RCC 7860 (cell line): ENCODE results near the gene GPR26.

Experiments
- DNase-seq: peaks from one replicate; pipeline ENCODE4 v3.0.0-alpha.2; 2015; ENCODE audit warnings: low spot score
- FAIRE-seq: peaks from 2 replicates; lab custom pipeline; 2012; peaks lifted over from hg19 to GRCh38; lab: Jason Lieb, UNC

Gene GPR26

DNA sequence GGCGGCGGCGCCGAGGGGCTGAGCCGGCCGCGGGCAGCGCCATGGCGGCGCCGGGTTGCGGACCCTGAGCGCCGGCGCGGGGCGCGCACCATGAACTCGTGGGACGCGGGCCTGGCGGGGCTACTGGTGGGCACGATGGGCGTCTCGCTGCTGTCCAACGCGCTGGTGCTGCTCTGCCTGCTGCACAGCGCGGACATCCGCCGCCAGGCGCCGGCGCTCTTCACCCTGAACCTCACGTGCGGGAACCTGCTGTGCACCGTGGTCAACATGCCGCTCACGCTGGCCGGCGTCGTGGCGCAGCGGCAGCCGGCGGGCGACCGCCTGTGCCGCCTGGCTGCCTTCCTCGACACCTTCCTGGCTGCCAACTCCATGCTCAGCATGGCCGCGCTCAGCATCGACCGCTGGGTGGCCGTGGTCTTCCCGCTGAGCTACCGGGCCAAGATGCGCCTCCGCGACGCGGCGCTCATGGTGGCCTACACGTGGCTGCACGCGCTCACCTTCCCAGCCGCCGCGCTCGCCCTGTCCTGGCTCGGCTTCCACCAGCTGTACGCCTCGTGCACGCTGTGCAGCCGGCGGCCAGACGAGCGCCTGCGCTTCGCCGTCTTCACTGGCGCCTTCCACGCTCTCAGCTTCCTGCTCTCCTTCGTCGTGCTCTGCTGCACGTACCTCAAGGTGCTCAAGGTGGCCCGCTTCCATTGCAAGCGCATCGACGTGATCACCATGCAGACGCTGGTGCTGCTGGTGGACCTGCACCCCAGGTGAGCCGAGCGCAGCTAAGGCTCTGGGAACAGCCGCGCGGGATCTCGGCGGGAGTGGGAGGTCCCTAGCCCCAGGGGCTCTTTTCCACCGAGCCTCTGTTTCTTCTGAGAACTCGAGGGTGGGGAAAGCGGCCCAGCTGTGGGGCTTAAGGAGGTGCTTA is at the start of gene GPR26:
GPR26 (plus strand) TSS at position 38 of the 919 bp plus-strand sequence; CDS start at position 91, 53 bp downstream.
- DNase-seq (no peak), FAIRE-seq (no peak)

- no peak for FAIRE-seq
Measured at GRCh38 chr10:123618224-123618623, 47.9 kb upstream of the GPR26 start.

DNA sequence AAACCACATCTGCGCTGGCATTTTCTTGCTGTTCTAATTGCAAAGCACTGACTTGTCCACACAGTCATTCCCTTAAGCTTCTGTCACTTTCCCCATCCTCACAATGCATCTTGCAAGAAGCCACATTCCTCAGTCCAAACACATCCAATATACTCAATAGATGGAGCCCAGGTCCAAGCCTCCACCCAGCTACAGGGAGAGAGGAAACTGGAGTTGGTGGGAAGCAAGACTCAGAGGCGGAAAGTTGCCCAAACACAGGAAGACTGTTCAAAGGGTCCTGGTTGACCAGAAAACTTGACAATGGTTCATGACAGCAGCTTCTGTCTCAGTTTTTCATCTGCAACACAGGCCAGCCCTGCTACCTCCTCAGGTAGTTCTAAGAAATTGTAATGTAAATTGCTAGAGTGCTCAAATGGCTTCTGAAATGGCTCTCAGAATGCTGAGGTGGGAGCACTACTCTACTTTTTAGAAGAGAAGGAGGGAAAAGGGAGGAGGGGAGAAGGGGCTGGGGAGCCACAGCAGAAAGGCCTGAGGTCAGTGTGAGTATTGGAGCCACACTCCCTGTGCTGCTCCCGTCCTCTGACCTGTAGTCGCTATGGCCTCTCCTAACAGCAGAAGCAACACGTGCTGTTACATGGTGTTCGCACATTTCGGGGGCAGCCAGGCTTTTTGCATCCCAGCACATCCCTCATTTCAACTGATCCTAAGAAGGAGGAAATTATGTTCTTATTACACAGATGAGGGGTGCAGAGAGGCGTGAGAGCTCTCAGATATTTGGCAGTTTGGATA is 46.9 kb upstream of the GPR26 start:
- FAIRE-seq (no peak), DNase-seq (no peak)

More at GRCh38 chr10:123618224-123618623, 47.9 kb upstream of the GPR26 start:
- DNase-seq = no peak

DNA sequence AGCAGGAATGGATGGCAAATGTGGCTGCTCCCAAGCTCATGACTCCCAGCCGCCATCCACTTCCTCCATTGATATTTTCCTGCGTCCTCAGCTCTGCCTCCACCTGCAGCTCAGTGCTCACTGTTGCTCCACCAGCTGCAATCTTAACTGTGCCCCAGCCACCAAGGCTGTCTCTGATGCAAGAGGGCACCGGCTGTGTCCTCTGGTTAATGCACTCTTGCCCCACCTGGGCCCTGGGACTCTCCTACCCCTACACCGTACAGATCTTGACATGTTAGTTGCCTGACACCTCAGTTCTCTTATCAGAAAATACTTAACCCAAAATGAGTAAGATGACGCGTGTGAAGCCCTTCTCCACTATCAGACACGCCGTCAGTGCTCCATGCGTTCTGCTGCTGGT is 45.5 kb upstream of the GPR26 start:
- no peak for DNase-seq
- FAIRE-seq = no peak

DNA sequence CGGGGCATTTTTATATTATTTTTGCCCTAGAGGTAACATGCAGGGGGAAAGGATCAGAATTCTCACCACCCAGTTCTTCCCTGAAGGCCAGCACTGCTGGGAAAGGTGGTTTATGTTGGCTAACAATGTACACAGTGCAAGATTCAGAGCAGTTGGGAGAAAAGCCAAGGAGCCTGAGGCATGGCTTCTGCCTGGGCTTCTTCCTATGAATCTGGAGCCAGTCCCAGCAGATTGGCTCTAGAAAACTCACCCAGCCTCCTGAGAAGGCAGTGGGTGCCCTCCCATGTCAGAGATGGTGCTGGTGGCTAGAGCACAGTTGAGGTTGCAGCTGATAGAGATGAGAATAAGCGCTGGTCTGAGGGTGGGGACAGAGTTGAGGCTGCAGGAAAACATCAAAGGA is 44.7 kb upstream of the GPR26 start:
- no peak for FAIRE-seq

GRCh38 chr10:123621916-123622315 is 44.2 kb upstream of the GPR26 start:
- no peak for FAIRE-seq
- DNase-seq = no peak

More for the DNA sequence above, 44.7 kb upstream of the GPR26 start:
- no peak for DNase-seq

- FAIRE-seq = no peak
- no peak for DNase-seq
Measured at GRCh38 chr10:123622381-123622780, 43.8 kb upstream of the GPR26 start.

- DNase-seq = no peak
- no peak for FAIRE-seq
Measured at GRCh38 chr10:123624086-123624485, 42.1 kb upstream of the GPR26 start.

GRCh38 chr10:123633106-123633505 is 33.0 kb upstream of the GPR26 start:
- FAIRE-seq = no peak
- DNase-seq = no peak

DNA sequence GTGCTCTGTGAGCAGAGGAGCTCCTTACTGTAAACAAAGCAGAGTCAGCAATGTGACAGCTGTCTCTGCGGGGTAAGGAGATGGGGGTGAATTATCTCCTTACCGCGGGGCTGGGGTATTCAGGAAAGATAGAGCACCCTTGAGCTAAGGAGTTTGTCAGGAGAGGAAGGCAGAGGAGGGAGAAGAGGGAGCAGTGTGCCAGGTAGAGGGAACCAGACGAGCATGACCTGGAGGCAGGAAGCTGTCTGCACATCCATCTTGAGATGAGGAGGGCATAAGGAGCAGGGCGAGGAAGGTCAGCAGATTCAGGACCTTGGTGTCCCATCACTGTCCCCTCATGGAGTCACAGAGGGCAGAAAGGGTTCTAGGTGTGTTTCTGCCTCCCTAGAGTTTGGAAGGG is 32.5 kb upstream of the GPR26 start:
- no peak for DNase-seq
- FAIRE-seq = no peak

- FAIRE-seq = no peak
Measured at GRCh38 chr10:123634221-123634620, 31.9 kb upstream of the GPR26 start.

DNA sequence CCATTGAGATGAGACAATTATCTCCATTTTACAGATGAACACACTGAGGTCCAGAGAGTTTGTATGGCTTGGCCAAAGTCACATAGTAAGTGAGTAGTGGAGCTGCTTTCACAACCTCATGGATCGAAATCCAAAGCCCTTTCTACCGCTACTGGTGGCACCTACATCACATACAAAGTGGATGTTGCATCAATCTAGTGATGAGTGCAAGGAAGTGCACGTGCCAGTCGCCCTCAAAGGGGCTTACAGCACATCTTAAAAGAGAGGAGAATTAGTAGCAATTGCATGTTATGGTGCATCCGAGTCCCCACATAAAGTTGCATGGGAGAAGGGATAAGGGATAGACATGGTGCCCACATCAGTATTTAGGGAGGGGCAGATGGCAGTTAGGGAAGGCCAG is 31.0 kb upstream of the GPR26 start:
- DNase-seq (no peak), FAIRE-seq (no peak)

More at GRCh38 chr10:123634221-123634620, 31.9 kb upstream of the GPR26 start:
- DNase-seq = no peak

DNA sequence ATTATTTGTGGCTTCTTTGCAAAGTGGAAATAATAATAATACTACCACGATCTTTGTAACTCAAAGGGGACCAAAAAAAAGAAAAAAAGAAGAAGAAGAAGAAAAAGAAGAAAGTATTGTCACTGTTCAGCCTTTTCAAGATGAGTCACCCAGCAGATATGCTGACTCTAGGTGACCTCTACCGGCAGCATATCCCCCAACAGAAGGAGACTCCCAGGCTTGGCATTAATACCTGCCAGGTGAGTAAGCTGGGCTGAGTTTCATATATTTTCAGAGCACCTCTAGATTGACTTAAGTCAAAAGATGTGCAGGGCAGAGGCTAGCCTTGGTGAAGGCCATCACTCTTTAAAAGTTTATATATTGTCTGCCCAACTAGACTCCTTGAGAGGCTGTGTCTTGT is 30.4 kb upstream of the GPR26 start:
- FAIRE-seq = no peak
- no peak for DNase-seq

- FAIRE-seq = no peak
- no peak for DNase-seq
Measured at GRCh38 chr10:123636598-123637325, 29.4 kb upstream of the GPR26 start.

DNA sequence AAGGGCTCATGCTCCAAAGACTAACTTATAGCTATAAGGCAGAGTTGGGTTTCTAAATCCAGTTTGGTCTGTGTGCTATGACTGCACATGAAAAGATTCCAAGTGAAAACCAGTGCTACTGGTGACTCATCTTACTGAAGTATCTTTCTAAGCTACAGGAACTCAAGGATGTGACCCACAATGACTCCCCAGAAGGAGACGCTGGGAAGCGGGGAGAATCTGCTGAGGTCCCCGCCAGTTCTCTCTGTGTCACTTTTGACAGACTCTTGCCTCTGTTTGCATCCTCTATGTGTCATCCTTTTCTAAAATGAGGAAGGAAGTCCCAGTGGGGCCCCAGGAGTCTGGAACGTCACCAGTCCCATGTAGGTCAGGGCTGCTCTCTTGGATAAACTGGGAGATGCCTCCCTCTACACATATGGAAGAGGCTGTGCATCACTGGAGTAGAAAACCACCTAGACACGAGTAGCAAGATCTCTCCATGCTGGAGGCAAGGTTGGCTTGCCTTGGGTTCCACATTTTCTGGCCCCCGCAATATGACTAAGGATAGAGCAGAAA is 28.8 kb upstream of the GPR26 start:
- DNase-seq (no peak), FAIRE-seq (no peak)

DNA sequence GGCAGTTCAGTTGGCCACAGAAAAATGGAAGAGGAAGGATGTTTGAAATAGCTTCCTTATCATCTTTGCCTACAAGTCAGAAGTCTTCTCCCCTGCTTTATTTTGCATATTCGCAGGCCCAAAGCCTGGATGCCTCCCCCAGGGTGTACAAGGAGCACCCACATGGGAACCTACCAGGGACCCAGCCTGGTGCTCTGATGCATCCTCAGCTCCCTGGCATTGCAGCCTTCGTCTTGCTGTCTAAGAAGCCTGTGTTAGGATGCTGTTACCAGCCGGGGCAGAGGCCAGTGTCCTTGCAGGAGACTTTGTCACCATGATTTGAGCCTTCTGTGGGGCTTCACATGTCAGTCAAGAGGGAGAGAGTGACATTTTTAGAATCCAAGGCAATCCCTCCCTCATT is 27.0 kb upstream of the GPR26 start:
- DNase-seq (no peak), FAIRE-seq (no peak)

DNA sequence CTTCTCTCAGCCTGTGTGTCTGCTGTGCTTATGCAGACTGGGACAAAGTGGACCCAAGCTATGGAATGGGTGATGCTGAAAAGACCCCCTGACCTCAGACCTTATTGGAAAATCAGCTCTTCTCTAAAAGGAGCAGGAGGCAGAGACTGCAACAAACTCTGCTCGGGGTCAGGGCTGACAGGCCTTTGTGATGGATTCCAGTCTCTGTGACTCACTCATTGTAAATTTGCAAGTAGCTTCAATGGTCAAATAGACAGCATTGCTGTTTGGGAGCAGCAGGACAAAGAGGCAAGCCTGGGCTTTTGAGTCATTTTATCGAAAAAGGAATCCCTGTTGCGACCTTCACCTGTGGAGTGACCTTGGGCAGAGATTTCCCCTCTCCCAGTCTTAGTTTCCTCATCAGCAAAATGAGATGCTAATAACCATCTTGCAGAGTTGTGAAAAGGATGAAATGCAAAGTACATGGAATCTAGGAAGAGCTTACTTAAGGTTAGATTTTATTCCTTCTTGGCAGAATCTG is 26.1 kb upstream of the GPR26 start:
- FAIRE-seq (no peak), DNase-seq (no peak)

DNA sequence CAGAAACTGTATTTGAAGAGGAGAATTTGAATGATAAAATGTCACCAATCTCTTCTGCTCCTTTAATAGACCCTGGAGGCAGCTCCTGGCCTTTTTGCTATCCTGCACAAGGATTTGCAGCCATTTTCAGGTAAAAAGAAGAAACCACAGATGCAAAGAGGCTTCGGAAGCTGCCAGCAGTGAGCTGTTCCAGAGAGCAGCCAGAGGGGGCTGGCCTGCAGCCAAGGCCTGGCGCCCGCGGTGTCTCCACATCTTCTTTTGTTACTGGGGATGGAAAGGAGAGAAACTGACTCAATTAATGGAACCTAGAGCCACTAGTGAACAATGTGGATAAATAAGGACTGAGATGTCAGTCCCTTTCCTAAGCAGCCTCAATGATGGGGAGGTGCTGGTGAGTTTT is 23.9 kb upstream of the GPR26 start:
- FAIRE-seq (no peak), DNase-seq (no peak)

DNA sequence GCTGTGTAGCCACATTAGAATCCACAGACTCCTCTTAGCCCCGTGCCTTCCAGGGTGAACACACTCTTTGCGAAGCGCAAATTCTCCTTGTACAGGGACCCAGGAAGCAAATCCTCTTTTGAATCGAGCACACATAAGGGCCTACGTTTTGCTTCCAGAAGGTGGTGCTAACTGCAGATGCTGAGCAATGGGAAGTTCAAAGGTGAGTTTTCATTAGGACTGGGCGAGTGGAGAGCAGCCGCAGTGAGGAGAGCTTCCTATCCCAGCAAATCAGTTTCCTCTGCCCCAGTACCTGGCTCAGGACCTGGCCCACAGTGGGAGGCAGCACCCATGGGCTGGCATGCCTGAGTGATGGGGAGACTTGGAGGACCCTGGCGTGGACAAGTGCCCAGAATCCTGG is 23.5 kb upstream of the GPR26 start:
- FAIRE-seq = no peak

DNA sequence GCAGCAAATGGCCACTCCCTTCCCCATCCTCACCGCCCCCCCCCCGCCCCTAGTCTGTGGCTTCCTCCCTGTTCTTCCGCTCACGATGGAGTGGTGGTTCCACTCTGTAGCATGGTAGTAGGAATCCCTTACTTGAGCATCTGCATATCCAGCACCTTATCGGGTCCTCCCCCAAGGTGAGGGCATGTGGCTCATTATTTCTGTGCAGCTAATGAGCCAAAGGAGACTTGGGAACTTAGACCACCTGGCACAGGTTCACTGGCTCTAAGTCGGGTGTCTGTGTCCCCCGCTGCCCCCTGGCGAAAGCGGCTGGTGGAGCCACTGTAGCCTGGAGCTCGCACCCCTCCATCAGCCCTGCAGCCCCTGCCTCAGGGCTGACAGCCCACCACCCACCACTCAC is 22.8 kb upstream of the GPR26 start:
- FAIRE-seq (no peak), DNase-seq (no peak)

More for the DNA sequence above, 23.5 kb upstream of the GPR26 start:
- no peak for DNase-seq

DNA sequence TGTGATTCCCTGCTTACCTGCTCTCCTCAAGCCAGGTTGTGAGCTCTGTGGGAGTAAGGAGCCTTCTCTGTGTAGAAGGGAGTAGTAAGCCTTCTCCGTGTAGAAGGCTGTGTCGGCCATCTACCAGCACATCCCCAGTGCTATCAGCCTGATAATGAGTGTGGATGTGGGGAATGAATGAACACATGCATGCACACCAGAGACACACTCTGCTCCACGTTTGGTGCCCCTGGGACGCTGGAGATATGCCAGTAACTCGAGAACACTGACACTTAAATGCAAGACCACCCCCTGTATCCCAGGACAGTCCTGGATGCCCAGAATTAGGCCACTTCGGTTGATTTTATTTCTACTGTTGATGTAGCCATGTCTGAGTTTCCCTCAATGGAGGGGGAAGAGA is 21.1 kb upstream of the GPR26 start:
- DNase-seq (no peak), FAIRE-seq (no peak)
